Heart left ventricle (tissue), 13 donors: ENCODE data around the gene HSD3B2.

Source experiments
- CTCF ChIP-seq, 12 donors: fragments of 200-600 bp; sonication (generic) in 4 of 12; IDR thresholded peaks; one replicate each; pipeline versions ENCODE4 v1.5.0 to v1.8.0; 2018 to 2022; ENCODE audit warnings: antibody characterized with exemption in 12 of 12, mild to moderate bottlenecking in 5 of 12
- POLR2A ChIP-seq, 2 donors: fragments of 450-650 bp; IDR thresholded peaks; one replicate each; pipeline ENCODE4 v1.6.1; 2017; ENCODE audit warnings: antibody characterized with exemption in 2 of 2, mild to moderate bottlenecking in 2 of 2, moderate library complexity in 2 of 2
- donor health status: ischemic (EF 13 %, LVEDD 7.1; RV severe dilation, severe dysfunction).
- donor health status: DM: no; HTN: yes; CAD: no.
- donor health status: DM: no; HTN: no; CAD: no.
- donor health status: ischemic (EF 25% LVEDD 6.9; RV normal size, moderate dysfunction).
- donor health status: ischemic (EF 25% LVEDD 5.7; RV mildly dilated, moderate dysfunction).
- donor health status: ischemic (EF 35%, LVEDD 5.7; RV mildly dilated, moderate dysfunction).
- donor health status: nonischemic (EF 11% LVEDD 7.7; RV severe dilation, severe dysfunction).
- donor health status: DM: yes; HTN: yes; CAD: no.
- donor health status: PGD.
- donor health status: ischemic (EF 29% LVEDD 5.4; RV normal size, mild dysfunction).
- donor health status: nonischemic (EF 23%, LVEDD 6.1; RV moderate dilation, normal function).

- no peak for TF ChIP-seq CTCF (IDR thresholded peaks at IDR 0.05)
- TF ChIP-seq POLR2A (IDR thresholded peaks at IDR 0.05): no peak
These were observed 25.9 kb downstream of the HSD3B2 start for GRCh38 chr1:119440721-119441307.
